DOHH2 (cell line): Measurements from ENCODE around the gene TLE3.

Experiments
- H3F3A ChIP-seq: fragments of 200-600 bp; sonication (generic), shearing (Covaris generic); 2 replicates; pipeline ENCODE4 v1.6.0; 2016; ENCODE audit warnings: antibody characterized with exemption, mild to moderate bottlenecking; ENCODE audit not compliant: control insufficient read depth, insufficient read depth
- H3K27ac ChIP-seq: fragments of 200-600 bp; sonication (generic); 2 replicates; pipeline ENCODE4 v1.5.1; 2014; ENCODE audit warnings: low read depth, mild to moderate bottlenecking, low read length, moderate library complexity
- H3K27me3 ChIP-seq: fragments of 200-600 bp; sonication (generic); 2 replicates; pipeline ENCODE4 v1.6.1; 2014; ENCODE audit warnings: mild to moderate bottlenecking, low read length, mixed read lengths; ENCODE audit not compliant: control insufficient read depth
- H3K36me3 ChIP-seq: fragments of 200-600 bp; sonication (generic); 2 replicates; pipeline ENCODE4 v1.6.1; 2014; ENCODE audit warnings: mild to moderate bottlenecking, low read length, moderate library complexity, mixed read lengths; ENCODE audit not compliant: control insufficient read depth
- H3K4me1 ChIP-seq: fragments of 200-600 bp; sonication (generic); 2 replicates; pipeline ENCODE4 v1.6.1; 2014; ENCODE audit warnings: mild to moderate bottlenecking, low read length, mixed read lengths; ENCODE audit not compliant: control insufficient read depth
- H3K4me2 ChIP-seq: fragments of 200-600 bp; sonication (generic); 2 replicates; pipeline ENCODE4 v1.6.0; 2014; ENCODE audit warnings: mild to moderate bottlenecking, low read length, moderate library complexity
- H3K4me3 ChIP-seq: fragments of 200-600 bp; sonication (generic); 2 replicates; pipeline ENCODE4 v1.5.1; 2014; ENCODE audit warnings: mild to moderate bottlenecking, low read length, mixed read lengths
- H3K79me2 ChIP-seq: fragments of 200-600 bp; sonication (generic); 2 replicates; pipeline ENCODE4 v1.6.1; 2014; ENCODE audit warnings: mild to moderate bottlenecking, low read length, mixed read lengths; ENCODE audit not compliant: control insufficient read depth
- H3K9me2 ChIP-seq: fragments of 200-600 bp; sonication (generic); replicated peaks from 2 replicates; pipeline ENCODE4 v1.6.1; 2014; ENCODE audit warnings: mild to moderate bottlenecking, low read length, mixed read lengths; ENCODE audit not compliant: control insufficient read depth
- H3K9me3 ChIP-seq: fragments of 200-600 bp; sonication (generic); 2 replicates; pipeline ENCODE4 v1.6.1; 2014; ENCODE audit warnings: antibody characterized with exemption, low read length, mixed read lengths; ENCODE audit not compliant: control insufficient read depth, insufficient read depth
- H4K20me1 ChIP-seq: fragments of 200-600 bp; sonication (generic); 2 replicates; pipeline ENCODE4 v1.6.0; 2014; ENCODE audit warnings: low read depth, mild to moderate bottlenecking, antibody characterized with exemption, low read length, moderate library complexity; ENCODE audit not compliant: control insufficient read depth, insufficient read depth
- CTCF ChIP-seq: fragments of 200-600 bp; sonication (generic); IDR thresholded peaks from one replicate; pipeline ENCODE4 v1.5.1; 2014; ENCODE audit warnings: antibody characterized with exemption, mild to moderate bottlenecking, low read depth, low read length; ENCODE audit not compliant: poor library complexity, severe bottlenecking
- EZH2phosphoT487 ChIP-seq: fragments of 200-600 bp; sonication (generic); IDR thresholded peaks from 2 replicates; pipeline ENCODE4 v1.6.1; 2017; ENCODE audit warnings: borderline replicate concordance, mild to moderate bottlenecking, antibody characterized with exemption, low read length, moderate library complexity, mixed read lengths

Gene TLE3

DNA sequence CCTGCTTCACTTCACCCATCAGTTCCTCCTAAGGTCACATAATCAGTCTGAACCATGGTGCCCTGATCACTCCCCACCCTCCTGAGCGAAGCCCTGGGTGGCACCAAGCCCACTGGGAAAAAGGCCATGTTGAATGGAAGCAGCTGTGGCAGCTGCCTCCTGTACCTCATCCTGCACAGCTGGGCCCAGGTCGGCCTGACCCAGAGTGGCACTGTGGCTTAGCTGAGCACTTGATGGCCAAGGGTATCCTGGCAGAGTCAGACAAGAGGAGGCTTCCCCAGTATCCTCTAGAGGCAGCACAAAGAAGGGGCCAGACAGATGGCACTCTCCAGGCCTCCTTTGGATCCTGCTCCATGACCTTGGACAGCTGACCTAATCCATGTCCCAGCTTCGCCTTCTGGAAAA lies 68.4 kb downstream of the TLE3 start:
- no peaks in the 10 kb centered on the region; the same call in 1 of the 2 replicates for H3K27me3 ChIP-seq
- H3K4me3 ChIP-seq = no peak overlapping the region
- no peaks in the 10 kb centered on the region for H3F3A ChIP-seq
- H4K20me1 ChIP-seq = no peaks in the 10 kb centered on the region
- H3K4me1 ChIP-seq = peaks cover 4% of the 10 kb centered on the region
- H3K27ac ChIP-seq = no peak overlapping the region
- H3K79me2 ChIP-seq = no peaks in the 10 kb centered on the region
- H3K36me3 ChIP-seq = no peaks in the 10 kb centered on the region
- no peaks in the 10 kb centered on the region for H3K9me2 ChIP-seq
- TF ChIP-seq CTCF (no peak), EZH2phosphoT487 (no peak)
- no peaks in the 10 kb centered on the region for H3K9me3 ChIP-seq
- H3K4me2 ChIP-seq = no peak overlapping the region

DNA sequence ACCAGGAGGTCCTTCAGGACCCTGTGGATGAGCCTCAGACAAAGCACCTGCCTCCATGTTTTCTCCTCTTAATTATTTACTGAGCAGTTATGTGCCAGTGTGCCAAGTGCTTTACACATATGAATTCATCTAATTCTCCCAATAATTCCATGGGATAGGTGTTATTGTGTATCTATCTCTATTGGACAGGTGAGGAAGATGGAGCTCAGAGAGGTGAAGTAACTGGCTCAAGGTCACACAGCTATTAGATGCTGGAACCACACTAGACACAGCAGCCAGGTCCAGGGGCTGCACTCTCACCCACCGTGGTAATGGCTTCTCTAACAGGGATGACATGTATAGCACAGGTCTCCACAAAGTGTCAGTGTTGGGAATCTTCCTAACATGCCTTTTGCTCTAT lies 70.2 kb downstream of the TLE3 start:
- no peaks in the 10 kb centered on the region for H3K9me2 ChIP-seq
- no peak overlapping the region for H3K27ac ChIP-seq
- H3K36me3 ChIP-seq = no peaks in the 10 kb centered on the region
- no peaks in the 10 kb centered on the region for H4K20me1 ChIP-seq
- H3K79me2 ChIP-seq = no peaks in the 10 kb centered on the region
- H3K4me1 ChIP-seq = peaks cover 21% of the 10 kb centered on the region
- H3K9me3 ChIP-seq = no peaks in the 10 kb centered on the region
- H3K4me2 ChIP-seq = no peak overlapping the region
- H3K27me3 ChIP-seq = no peaks in the 10 kb centered on the region; the same call in 1 of the 2 replicates
- H3K4me3 ChIP-seq = no peak overlapping the region
- no peaks in the 10 kb centered on the region for H3F3A ChIP-seq
- TF ChIP-seq EZH2phosphoT487 (no peak), CTCF (no peak)

GRCh38 chr15:70026991-70027390 lies 70.7 kb downstream of the TLE3 start:
- no peak for TF ChIP-seq CTCF
- TF ChIP-seq EZH2phosphoT487 = no peak
- H3K9me2 ChIP-seq = no peaks in the 10 kb centered on the region
- H3K4me2 ChIP-seq = no peak overlapping the region
- no peak overlapping the region for H3K4me3 ChIP-seq
- no peak overlapping the region for H3K27ac ChIP-seq
- no peaks in the 10 kb centered on the region for H3K79me2 ChIP-seq
- H4K20me1 ChIP-seq = no peaks in the 10 kb centered on the region
- H3K36me3 ChIP-seq = no peaks in the 10 kb centered on the region
- H3K9me3 ChIP-seq = no peaks in the 10 kb centered on the region
- no peaks in the 10 kb centered on the region; the same call in 1 of the 2 replicates for H3K27me3 ChIP-seq
- H3K4me1 ChIP-seq = peaks cover 21% of the 10 kb centered on the region
- no peaks in the 10 kb centered on the region for H3F3A ChIP-seq
